NB4 (cell line): ENCODE results near the gene RABGGTA.
A peak's percentile ranks its signal among the peaks of the same experiment; 100 is the strongest.

Source experiments
- DNase-seq: peaks from one replicate; pipeline ENCODE4 v3.0.0; 2010; ENCODE audit warnings: low read depth
- H3K4me3 ChIP-seq: one replicate; pipeline ENCODE4 v1.5.1; 2011; ENCODE audit warnings: mild to moderate bottlenecking, low read depth, low read length, moderate library complexity
- CTCF ChIP-seq: IDR thresholded peaks from one replicate; pipeline ENCODE4 v1.5.1; 2012; ENCODE audit warnings: low read depth, low read length
- MAX ChIP-seq: IDR thresholded peaks from 2 replicates; pipeline ENCODE4 v1.6.1; 2011; ENCODE audit warnings: low read depth, low read length
- MYC ChIP-seq: IDR thresholded peaks from 2 replicates; pipeline ENCODE4 v1.6.1; 2011; ENCODE audit warnings: low read depth, low read length
- POLR2A ChIP-seq: IDR thresholded peaks from 2 replicates; pipeline ENCODE4 v1.6.1; 2011; ENCODE audit warnings: mild to moderate bottlenecking; ENCODE audit not compliant: insufficient read length; ENCODE audit errors: extremely low read depth

RABGGTA gene

GRCh38 chr14:24310265-24310645, 38.9 kb upstream of the RABGGTA start:
- no peak for DNase-seq
- H3K4me3 ChIP-seq: peak overlapping the region; percentile 52
- TF ChIP-seq MYC: no peak
- no peak for TF ChIP-seq POLR2A
- no peak for TF ChIP-seq CTCF
- no peak for TF ChIP-seq MAX

- TF ChIP-seq MYC: no peak
- no peak for TF ChIP-seq MAX
- TF ChIP-seq POLR2A: no peak
- DNase-seq: no peak
- H3K4me3 ChIP-seq: peak within 1 kb of the TSS; percentile 52
Observed at GRCh38 chr14:24309538-24310264, 38.3 kb upstream of the RABGGTA start, which contains the start of gene LTB4R2. TSS of gene LTB4R2 (plus strand) at chr14:24310140. CDS start at chr14:24310665, 525 bp downstream.

GRCh38 chr14:24308342-24309124, 37.1 kb upstream of the RABGGTA start:
- no peak for TF ChIP-seq MYC
- TF ChIP-seq MAX: no peak
- TF ChIP-seq POLR2A: no peak
- no peak for TF ChIP-seq CTCF
- no peak for DNase-seq
- no peak overlapping the region for H3K4me3 ChIP-seq

GRCh38 chr14:24307575-24308341, 36.4 kb upstream of the RABGGTA start, which contains the start of gene CIDEB:
TSS of gene CIDEB (minus strand) at chr14:24307977. CDS start at chr14:24307858, 119 bp downstream.
- no peak within 1 kb of the TSS for H3K4me3 ChIP-seq
- peak; percentile 73 for DNase-seq
- peak; percentile 94 for TF ChIP-seq CTCF
- TF ChIP-seq MYC: no peak
- TF ChIP-seq POLR2A: no peak

GRCh38 chr14:24307156-24307574, 35.8 kb upstream of the RABGGTA start:
- no peak overlapping the region for H3K4me3 ChIP-seq
- no peak for TF ChIP-seq MAX
- TF ChIP-seq MYC: no peak
- TF ChIP-seq POLR2A: no peak
- no peak for TF ChIP-seq CTCF
- DNase-seq: no peak

GRCh38 chr14:24304019-24304387, 32.6 kb upstream of the RABGGTA start:
- TF ChIP-seq POLR2A (no peak), MYC (no peak), MAX (no peak), CTCF (no peak)
- no peak for DNase-seq

More at GRCh38 chr14:24304019-24304387, 32.6 kb upstream of the RABGGTA start:
- H3K4me3 ChIP-seq: no peak overlapping the region
